D721Med (cell line): Measurements from ENCODE around the gene KCNN3.
A peak's percentile ranks its signal among the peaks of the same experiment; 100 is the strongest.

Experiments used
- DNase-seq: peaks from one replicate; pipeline ENCODE4 v3.0.0; 2011; ENCODE audit warnings: low spot score; ENCODE audit not compliant: insufficient read length
- FAIRE-seq: peaks from 2 replicates; lab custom pipeline; 2011; peaks lifted over from hg19 to GRCh38; lab: Jason Lieb, UNC
- CTCF ChIP-seq: IDR thresholded peaks from 2 replicates; pipeline ENCODE4 v1.5.1; 2012; ENCODE audit warnings: mild to moderate bottlenecking, control low read depth; ENCODE audit not compliant: insufficient read depth; ENCODE audit errors: missing control alignments

The KCNN3 gene

GRCh38 chr1:154760469-154760933, 109.6 kb downstream of the KCNN3 start:
- FAIRE-seq (no peak), DNase-seq (peak; percentile 61)

GRCh38 chr1:154759793-154760192, 110.3 kb downstream of the KCNN3 start:
- FAIRE-seq (no peak), DNase-seq (no peak)
- no peak for TF ChIP-seq CTCF

More at GRCh38 chr1:154760469-154760933, 109.6 kb downstream of the KCNN3 start:
- no peak for TF ChIP-seq CTCF

GRCh38 chr1:154759196-154759595, 110.9 kb downstream of the KCNN3 start:
- no peak for TF ChIP-seq CTCF
- DNase-seq (no peak), FAIRE-seq (no peak)

DNA sequence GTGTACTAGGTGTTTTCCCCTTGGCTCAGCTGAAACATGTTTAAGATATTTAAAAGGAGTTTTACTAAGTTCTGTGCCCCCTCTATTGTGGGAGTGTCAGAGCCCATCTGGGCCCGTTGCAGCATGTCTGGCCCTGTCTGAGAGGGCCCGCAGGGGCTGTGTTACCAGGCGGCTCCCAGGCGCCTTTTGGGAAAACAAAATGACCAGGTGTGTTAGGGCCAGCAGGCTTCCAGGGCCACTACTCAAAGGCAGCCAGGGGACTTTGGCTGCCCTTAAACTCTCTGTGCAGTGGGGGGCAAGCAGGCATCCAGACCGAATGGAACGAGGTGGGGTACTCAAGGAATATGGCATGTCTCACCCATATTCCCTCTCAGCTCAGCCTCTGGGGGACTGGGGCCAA, 111.7 kb downstream of the KCNN3 start:
- FAIRE-seq: no peak
- no peak for DNase-seq
- no peak for TF ChIP-seq CTCF

- DNase-seq: no peak
- FAIRE-seq: no peak
- no peak for TF ChIP-seq CTCF
Measured at GRCh38 chr1:154756793-154757548, 113.1 kb downstream of the KCNN3 start.

DNA sequence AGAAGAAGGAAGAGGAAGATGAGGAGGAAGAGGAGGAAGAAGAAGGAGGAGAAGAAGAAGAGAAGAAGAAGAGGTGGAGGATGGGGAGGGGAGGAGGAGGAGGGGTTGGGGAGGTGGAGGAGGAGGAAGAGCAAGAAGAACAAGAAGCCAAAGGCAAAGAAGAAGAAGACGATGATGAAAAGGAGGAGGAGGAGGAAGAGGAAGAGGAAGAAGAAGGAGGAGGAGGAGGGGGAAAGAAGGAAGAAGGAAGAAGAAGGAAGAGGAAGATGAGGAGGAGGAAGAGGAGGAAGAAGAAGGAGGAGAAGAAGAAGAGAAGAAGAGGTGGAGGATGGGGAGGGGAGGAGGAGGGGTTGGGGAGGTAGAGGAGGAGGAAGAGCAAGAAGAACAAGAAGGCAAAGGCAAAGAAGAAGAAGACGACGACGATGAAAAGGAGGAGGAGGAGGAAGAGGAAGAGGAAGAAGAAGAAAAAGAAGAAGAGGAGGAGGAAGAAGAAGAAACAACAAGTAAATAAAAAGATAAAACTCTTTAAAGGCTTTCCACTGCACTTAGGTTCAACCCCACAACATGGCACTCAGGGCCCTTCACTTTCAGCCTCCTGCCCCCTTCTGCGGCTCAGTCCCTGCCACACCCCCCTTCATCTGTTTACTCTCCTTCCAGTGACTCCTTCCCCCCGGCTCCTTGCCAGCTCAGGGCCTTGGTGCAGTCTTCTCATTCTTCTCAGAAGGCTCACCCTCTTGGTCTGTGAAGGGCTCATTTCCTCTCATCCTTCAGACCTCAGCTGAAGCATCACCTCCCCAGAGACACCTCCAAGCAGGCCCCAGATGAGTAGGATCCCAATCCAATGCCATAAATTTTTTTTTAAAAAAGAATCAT, 114.0 kb downstream of the KCNN3 start:
- no peak for DNase-seq
- no peak for TF ChIP-seq CTCF
- FAIRE-seq: no peak
